PFSK-1 (cell line): Measurements from ENCODE around the gene COX4I2.

ENCODE experiments used
- FOXP2 ChIP-seq: optimal IDR thresholded peaks from 2 replicates; pipeline ENCODE3; 2011; ENCODE audit warnings: borderline replicate concordance, control low read depth, inconsistent platforms; ENCODE audit not compliant: insufficient read depth; ENCODE audit errors: extremely low read length, extremely low read depth
- POLR2AphosphoS5 ChIP-seq: IDR thresholded peaks from 2 replicates; pipeline ENCODE4 v1.6.1; 2012; ENCODE audit warnings: low read depth, mild to moderate bottlenecking, control low read depth, low read length, moderate library complexity
- SIN3A ChIP-seq: IDR thresholded peaks from 2 replicates; pipeline ENCODE4 v1.6.1; 2012; ENCODE audit warnings: mild to moderate bottlenecking, low read length, moderate library complexity, borderline replicate concordance; ENCODE audit not compliant: insufficient read depth
- TAF1 ChIP-seq: IDR thresholded peaks from 2 replicates; pipeline ENCODE4 v1.6.1; 2012; ENCODE audit warnings: low read length, control low read depth, borderline replicate concordance; ENCODE audit not compliant: insufficient read depth
- TF ChIP-seq, protein P1 (sequence below), 2 experiments: IDR thresholded peaks; 2 replicates each; pipeline versions ENCODE4 v1.6.1 to v1.8.0; 2011 to 2012; ENCODE audit warnings: low read depth in 2 of 2, low read length in 2 of 2, control low read depth in 1 of 2, inconsistent platforms in 1 of 2, mild to moderate bottlenecking in 1 of 2, moderate library complexity in 1 of 2; ENCODE audit not compliant: insufficient read depth in 1 of 2

Gene COX4I2

GRCh38 chr20:31680286-31681127 is 42.8 kb downstream of the COX4I2 start:
- TF ChIP-seq FOXP2 = no peak

- no peak for TF ChIP-seq TAF1
These were observed 43.5 kb downstream of the COX4I2 start for GRCh38 chr20:31681128-31681727.

GRCh38 chr20:31681769-31682168 is 44.1 kb downstream of the COX4I2 start:
- TF ChIP-seq FOXP2 (no peak), SIN3A (no peak), TAF1 (no peak), POLR2AphosphoS5 (no peak)
- TF ChIP-seq, protein P1, sequence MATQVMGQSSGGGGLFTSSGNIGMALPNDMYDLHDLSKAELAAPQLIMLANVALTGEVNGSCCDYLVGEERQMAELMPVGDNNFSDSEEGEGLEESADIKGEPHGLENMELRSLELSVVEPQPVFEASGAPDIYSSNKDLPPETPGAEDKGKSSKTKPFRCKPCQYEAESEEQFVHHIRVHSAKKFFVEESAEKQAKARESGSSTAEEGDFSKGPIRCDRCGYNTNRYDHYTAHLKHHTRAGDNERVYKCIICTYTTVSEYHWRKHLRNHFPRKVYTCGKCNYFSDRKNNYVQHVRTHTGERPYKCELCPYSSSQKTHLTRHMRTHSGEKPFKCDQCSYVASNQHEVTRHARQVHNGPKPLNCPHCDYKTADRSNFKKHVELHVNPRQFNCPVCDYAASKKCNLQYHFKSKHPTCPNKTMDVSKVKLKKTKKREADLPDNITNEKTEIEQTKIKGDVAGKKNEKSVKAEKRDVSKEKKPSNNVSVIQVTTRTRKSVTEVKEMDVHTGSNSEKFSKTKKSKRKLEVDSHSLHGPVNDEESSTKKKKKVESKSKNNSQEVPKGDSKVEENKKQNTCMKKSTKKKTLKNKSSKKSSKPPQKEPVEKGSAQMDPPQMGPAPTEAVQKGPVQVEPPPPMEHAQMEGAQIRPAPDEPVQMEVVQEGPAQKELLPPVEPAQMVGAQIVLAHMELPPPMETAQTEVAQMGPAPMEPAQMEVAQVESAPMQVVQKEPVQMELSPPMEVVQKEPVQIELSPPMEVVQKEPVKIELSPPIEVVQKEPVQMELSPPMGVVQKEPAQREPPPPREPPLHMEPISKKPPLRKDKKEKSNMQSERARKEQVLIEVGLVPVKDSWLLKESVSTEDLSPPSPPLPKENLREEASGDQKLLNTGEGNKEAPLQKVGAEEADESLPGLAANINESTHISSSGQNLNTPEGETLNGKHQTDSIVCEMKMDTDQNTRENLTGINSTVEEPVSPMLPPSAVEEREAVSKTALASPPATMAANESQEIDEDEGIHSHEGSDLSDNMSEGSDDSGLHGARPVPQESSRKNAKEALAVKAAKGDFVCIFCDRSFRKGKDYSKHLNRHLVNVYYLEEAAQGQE (IDR thresholded peaks at IDR 0.05; ENCODE audit: insufficient read depth in 1 of 2, low read depth in 2 of 2, low read length in 2 of 2) = no peak

DNA sequence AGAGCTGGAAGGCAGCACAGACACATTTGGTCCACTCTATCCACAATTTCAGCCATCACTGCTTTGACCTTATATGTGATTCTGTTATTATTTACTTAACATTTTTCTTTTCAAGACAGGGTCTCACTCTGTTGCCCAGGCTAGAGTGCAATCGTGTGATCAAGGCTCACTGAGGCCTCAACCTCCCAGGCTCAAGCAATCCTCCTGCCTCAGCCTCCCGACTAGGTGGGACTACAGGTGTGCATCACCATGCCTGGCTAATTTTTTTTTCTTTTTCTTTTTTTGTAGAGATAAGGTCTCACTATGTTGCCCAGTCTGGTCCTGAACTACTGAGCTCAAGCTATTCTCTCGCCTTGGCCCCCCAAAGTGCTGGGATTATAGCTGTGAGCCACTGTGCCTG is 44.6 kb downstream of the COX4I2 start:
- TF ChIP-seq TAF1 (no peak), POLR2AphosphoS5 (no peak), SIN3A (no peak), FOXP2 (no peak)
- TF ChIP-seq, protein P1 (IDR thresholded peaks at IDR 0.05; ENCODE audit: insufficient read depth in 1 of 2, low read depth in 2 of 2, low read length in 2 of 2) = no peak

GRCh38 chr20:31682927-31683326 is 45.2 kb downstream of the COX4I2 start:
- TF ChIP-seq TAF1 = no peak
- TF ChIP-seq, protein P1 (IDR thresholded peaks at IDR 0.05; ENCODE audit: insufficient read depth in 1 of 2, low read depth in 2 of 2, low read length in 2 of 2) = no peak
- TF ChIP-seq FOXP2 = no peak
- no peak for TF ChIP-seq SIN3A

DNA sequence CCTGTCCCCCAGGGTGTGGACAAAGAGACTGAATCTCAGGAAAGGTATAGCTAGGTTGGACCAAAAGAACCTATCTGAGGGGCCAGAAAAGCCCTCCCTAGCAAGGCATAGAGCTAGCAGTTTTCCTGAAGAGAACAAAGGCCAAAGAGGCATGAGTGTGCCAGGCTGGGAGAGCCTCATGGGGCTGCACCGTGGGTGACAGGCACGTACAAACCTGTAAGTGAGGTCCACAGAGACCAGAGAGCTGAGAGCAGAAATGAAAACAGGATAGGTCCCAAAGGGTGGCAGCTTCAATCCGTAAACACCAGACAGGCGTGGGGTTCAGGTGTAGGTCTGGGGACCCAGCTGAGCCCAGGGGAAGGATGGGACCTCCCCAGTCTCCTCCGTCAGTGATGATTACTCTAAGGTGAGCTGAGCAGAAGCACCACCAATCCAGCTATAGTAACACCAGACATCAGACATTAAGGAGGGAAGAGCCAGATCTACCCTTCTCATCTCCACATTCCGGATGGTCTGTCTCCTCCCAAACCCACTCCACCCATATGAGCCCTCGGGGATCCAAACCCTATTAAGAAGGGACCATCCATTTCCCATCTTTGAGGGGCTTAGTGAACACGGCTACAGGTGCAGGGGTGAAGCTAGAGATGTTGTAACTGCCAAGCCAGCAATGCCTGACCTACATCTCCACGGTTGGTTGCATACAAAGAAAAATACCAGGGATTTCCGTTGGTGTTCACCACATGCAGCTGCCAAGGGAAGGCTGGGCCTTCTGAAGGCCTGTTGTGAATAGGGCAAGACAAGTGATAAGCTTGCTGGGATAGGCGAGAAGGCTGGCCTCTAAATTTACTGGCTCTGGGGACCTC is 46.7 kb downstream of the COX4I2 start:
- TF ChIP-seq FOXP2 (no peak), POLR2AphosphoS5 (no peak), TAF1 (no peak), SIN3A (no peak)
- TF ChIP-seq, protein P1 (IDR thresholded peaks at IDR 0.05; ENCODE audit: insufficient read depth in 1 of 2, low read depth in 2 of 2, low read length in 2 of 2) = no peak
